Medulla oblongata (tissue), 1 donor: Measurements from ENCODE around the gene VAMP2.

Experiments used
- DNase-seq: peaks from one replicate; pipeline ENCODE4 v3.0.0-alpha.2; 2015; ENCODE audit errors: extremely low spot score

The VAMP2 gene

GRCh38 chr17:8143581-8144400 is 19.0 kb downstream of the VAMP2 start:
- no peak for DNase-seq

GRCh38 chr17:8142887-8143580 is 19.7 kb downstream of the VAMP2 start:
- no peak for DNase-seq

DNA sequence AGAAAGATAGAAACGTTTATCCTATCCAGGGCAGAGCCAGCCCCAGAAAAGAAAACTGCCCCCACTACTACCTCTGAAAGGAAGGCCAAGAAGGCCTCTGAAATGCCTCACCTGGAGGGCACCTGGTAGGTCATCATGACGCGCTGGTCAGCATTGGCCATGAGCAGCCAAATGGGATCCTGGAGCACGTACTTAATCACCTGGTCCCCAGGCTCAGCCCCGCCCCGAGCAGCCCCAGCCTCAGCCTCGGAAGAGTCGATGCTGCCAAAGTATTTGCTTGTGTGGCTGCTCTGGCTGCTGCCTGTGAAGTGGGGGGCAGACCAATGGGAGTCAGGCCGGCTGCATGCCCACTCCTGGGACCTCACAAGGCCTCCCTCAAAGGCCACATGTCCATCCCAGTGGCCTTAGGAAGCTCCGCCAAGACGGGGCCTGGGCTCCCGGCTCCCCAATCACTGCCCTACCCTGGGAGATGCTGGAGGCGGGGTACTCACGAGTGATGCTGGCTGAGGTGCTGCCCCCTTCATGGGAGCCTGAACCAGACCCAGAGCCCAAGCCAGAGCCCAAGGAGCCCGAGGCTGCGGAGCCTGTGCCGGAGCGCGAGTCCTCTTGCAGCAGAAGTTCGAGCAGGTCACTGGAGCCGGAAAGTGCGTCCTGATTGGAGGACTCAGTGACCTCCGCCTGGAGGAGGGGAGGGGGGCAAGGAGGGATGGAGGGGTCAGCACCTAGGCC is 20.4 kb downstream of the VAMP2 start:
- DNase-seq: no peak

GRCh38 chr17:8141741-8142140 is 21.0 kb downstream of the VAMP2 start:
- no peak for DNase-seq

GRCh38 chr17:8141045-8141444 is 21.7 kb downstream of the VAMP2 start:
- DNase-seq: no peak

GRCh38 chr17:8140065-8141029 is 22.4 kb downstream of the VAMP2 start:
- no peak for DNase-seq

- DNase-seq: peak; percentile 95
Measured at GRCh38 chr17:8138672-8139371, 23.9 kb downstream of the VAMP2 start.

- DNase-seq: no peak
Measured at GRCh38 chr17:8138374-8138671, 24.4 kb downstream of the VAMP2 start.

DNA sequence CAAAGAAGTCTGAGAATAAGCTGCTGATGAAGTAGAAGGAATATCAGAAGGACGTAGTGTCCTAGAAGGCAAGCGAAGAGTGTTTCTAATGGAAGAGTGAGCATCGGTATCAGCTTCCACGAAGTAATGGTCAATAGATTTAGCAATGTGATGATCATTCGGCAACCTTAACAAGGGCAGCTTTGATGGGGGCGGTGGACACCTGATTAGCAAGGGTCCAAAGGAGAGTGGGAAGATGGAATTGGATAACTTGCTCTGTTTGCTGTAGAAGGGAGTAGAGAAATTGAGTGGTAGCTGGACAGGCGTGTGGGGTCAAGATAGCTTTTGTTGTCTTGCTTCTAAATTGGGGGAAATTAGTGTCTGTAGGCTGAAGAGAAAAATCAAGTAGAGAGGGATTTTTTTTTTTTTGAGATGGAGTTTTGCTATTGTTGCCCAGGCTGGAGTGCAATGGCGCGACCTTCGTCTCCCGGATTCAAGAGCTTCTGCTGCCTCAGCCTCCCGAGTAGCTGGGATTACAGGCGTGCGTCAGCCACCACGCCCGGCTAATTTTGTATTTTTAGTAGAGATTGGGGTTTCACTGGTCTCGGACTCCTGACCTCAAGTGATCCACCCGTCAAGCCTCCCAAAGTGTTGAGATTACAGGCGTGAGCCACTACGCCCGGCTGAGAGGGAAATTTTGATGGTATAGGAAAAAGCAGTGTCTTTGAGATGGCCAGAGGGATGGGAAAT is 24.9 kb downstream of the VAMP2 start:
- no peak for DNase-seq

- DNase-seq: no peak
Measured at GRCh38 chr17:8133941-8134340, 28.8 kb downstream of the VAMP2 start.

DNA sequence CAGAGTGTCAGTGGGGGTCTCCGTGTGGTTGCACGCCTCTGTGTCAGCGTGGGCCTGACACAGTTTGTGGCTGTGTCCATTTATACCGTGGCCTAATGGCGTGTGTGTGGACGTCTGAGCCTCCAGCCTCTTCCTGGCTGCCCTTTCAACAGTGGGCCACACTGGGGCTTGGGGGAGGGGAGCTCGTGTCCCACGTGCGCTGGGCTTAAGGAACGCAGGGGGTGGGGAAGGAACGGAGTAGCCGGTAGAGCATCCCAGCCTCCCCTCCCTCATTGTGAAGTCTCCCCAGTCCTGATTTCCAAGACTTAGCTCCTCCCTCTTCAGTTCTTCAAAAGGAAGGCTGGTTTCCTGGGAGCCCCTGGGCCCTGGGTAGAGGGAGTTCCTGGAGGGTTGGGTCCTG is 29.3 kb downstream of the VAMP2 start:
- no peak for DNase-seq

DNA sequence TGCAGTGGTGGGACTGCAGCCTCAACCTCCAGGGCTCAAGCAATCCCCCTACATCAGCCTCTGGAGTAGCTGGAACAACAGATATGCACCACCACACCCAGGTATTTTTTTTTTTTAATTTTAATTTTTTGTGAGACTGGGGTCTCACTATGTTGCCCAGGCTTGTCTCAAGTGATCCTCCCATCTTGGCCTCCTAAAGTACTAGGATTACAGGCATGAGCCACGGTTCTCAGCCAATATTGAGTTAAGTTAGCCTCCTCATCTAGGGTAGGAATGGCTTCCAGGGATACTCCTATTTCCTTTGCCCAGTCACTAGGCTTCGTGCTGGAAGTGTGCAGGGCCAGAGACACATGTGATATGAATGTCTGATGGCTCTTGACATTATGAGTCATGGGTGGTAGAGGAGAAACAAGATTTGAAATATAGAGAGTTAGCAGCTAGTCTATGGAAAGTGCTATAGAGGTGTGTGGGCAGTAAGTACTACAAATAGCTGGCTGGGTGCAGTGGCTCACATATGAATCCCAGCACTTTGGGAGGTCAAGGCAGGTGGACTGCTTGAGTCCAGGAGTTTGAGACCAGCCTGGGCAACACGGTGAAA is 30.8 kb downstream of the VAMP2 start:
- no peak for DNase-seq

DNA sequence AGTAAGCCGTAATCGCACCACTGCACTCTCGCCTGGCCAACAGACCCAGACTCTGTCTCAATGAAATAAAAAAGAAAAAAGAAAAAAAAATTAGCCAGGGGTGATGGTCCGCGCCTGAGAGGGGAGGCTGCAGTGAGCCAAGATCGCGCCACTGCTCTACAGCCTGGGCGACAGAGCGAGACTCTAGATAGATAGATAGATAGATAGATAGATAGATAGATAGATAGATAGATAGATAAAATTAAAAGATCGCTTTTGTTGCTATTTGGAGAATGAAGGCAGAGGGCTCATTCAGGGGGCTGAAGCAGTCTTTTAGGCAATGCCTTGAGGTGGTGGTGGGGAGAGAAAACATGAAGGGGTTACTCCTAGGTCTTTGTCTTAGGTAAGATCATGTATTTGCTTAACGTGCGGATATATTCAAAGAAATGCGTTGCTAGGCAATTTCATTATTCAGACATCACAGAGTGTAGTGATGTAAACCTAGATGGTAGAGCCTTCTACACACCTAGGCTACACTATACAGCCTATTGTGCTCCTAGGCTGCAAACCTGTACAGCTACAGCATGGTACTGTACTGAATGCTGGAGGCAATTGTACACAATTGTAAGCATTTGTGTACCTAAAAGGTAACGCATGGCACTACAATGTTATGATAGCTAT is 34.5 kb downstream of the VAMP2 start:
- no peak for DNase-seq

DNA sequence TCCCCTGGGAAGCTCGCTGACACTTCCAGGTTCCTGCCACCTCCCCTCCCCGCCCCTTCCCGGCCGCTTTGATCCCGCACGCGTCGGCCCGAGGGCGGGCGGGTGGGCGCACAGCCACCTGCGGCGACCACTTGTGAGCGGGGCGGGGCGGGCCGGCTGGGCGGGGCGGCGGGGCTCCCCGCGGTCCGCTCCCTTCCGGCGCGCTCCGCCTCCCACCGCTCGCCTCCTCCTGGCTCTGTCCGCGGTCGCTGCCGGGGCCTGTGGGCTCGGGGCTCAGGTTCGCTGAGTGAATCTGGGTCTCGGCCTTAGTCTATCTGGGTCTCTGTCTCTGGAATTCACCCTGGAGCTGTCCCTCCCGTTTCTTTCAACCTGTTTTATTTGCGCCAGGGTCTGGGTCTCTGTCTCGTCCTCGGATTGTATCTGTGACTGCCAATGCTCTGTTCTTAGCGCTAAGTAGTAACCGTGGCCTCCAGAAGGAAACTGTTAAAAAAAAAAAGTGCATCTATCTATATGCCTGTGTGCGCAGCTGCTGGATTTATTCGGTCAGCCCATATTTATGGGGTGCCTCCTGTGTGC is 36.2 kb downstream of the VAMP2 start:
- DNase-seq: peak; percentile 63

- DNase-seq: no peak
Measured at GRCh38 chr17:8125947-8126490, 36.7 kb downstream of the VAMP2 start.

GRCh38 chr17:8125154-8125946 is 37.4 kb downstream of the VAMP2 start:
- DNase-seq: peak; percentile 89

GRCh38 chr17:8124350-8125153 is 38.2 kb downstream of the VAMP2 start:
- DNase-seq: no peak
